HepG2 (cell line): ENCODE data around the gene OR6P1. TPM values are rescaled to one million over a fixed set of nuclear protein-coding genes. Genes with fewer than 3 reads are reported as not detected.

Experiments
- ATAC-seq: fragments of 200-7000 bp; cut with Tn5 transposase; 3 replicates; pipeline ENCODE4 v1.9.1; 2020; ENCODE audit warnings: mild to moderate bottlenecking, moderate library complexity
- BruUV-seq: library from RNA; stranded (reverse); fragments of 400-500 nt; replicated peaks from 2 replicates; lab custom pipeline; 2021; lab: Mats Ljungman, UMichigan
- CTCF ChIA-PET: fragments of 300-600 bp; formaldehyde crosslinking; extraction: SDS; loops from one replicate; lab custom pipeline; 2021; ENCODE audit warnings: low total read pairs, inconsistent platforms, low intra/inter-chr PET ratio; lab: Yijun Ruan, JAX
- POLR2A ChIA-PET: fragments of 350-600 bp; sonication (Branson Sonifier 250); formaldehyde crosslinking; loops from one replicate; lab custom pipeline; 2020; ENCODE audit warnings: antibody characterized with exemption, inconsistent platforms; lab: Yijun Ruan, JAX
- DNase-seq: peaks from one replicate; pipeline ENCODE4 v3.0.0-alpha.2; 2015; ENCODE audit warnings: low spot score
- FAIRE-seq: peaks from 3 replicates; lab custom pipeline; 2011; peaks lifted over from hg19 to GRCh38; lab: Jason Lieb, UNC
- H2AFZ ChIP-seq: one replicate; pipeline ENCODE4 v1.6.1; 2011; ENCODE audit warnings: low read length, inconsistent platforms
- H3K27ac ChIP-seq: fragments of 300-600 bp; 3 replicates; pipeline ENCODE4 v1.8.0; 2011; ENCODE audit warnings: mixed run types, mild to moderate bottlenecking, mixed read lengths, low read length, inconsistent platforms; ENCODE audit not compliant: insufficient read depth; ENCODE audit errors: extremely low read length
- H3K27me3 ChIP-seq, 2 experiments: fragments of 200-600 bp in 1 of 2; 2 replicates in 1 of 2; 3 replicates in 1 of 2; pipeline versions ENCODE4 v1.6.0 to v1.8.0; 2011; ENCODE audit warnings: low read length in 2 of 2, mild to moderate bottlenecking in 2 of 2, moderate library complexity in 2 of 2, inconsistent platforms in 1 of 2; ENCODE audit not compliant: insufficient read depth in 2 of 2, control insufficient read depth in 1 of 2
- H3K36me3 ChIP-seq, 2 experiments: fragments of 200-600 bp in 1 of 2; replicated peaks in 1 of 2; 2 replicates in 1 of 2; 3 replicates in 1 of 2; pipeline versions ENCODE4 v1.5.1 to v1.8.0; 2011; ENCODE audit warnings: low read length in 2 of 2, inconsistent platforms in 1 of 2; ENCODE audit not compliant: insufficient read depth in 2 of 2, control insufficient read depth in 1 of 2
- H3K4me1 ChIP-seq: 2 replicates; pipeline ENCODE4 v1.5.1; 2012; ENCODE audit warnings: low read length, inconsistent platforms; ENCODE audit not compliant: insufficient read depth
- H3K4me2 ChIP-seq: 2 replicates; pipeline ENCODE4 v1.6.0; 2011; ENCODE audit warnings: low read depth, low read length, inconsistent platforms
- H3K4me3 ChIP-seq, 3 experiments: fragments of 200-600 bp in 1 of 3; sonication (generic), shearing (Covaris generic) in 1 of 3; replicated peaks in 1 of 3; 2 replicates each; pipeline ENCODE4 v1.5.1; 2011 to 2016; ENCODE audit warnings: low read length in 3 of 3, inconsistent platforms in 2 of 3, low read depth in 2 of 3, mild to moderate bottlenecking in 2 of 3, control low read depth in 1 of 3, mixed read lengths in 1 of 3; ENCODE audit not compliant: insufficient read depth in 1 of 3
- H3K79me2 ChIP-seq: one replicate; pipeline ENCODE4 v1.6.1; 2011; ENCODE audit warnings: low read length, inconsistent platforms; ENCODE audit not compliant: insufficient read depth
- H3K9ac ChIP-seq: 2 replicates; pipeline ENCODE4 v1.6.0; 2011; ENCODE audit warnings: mild to moderate bottlenecking, low read depth, low read length, inconsistent platforms; ENCODE audit not compliant: insufficient read depth
- H3K9me3 ChIP-seq: 2 replicates; pipeline ENCODE4 v1.5.1; 2012; ENCODE audit warnings: mild to moderate bottlenecking, low read length
- H4K20me1 ChIP-seq: 2 replicates; pipeline ENCODE4 v1.6.0; 2011; ENCODE audit warnings: inconsistent platforms, mild to moderate bottlenecking, low read length, moderate library complexity; ENCODE audit not compliant: insufficient read depth
- AGO2 ChIP-seq: fragments of 200-400 bp; formaldehyde crosslinking; optimal IDR thresholded peaks from 2 replicates; pipeline ENCODE3; 2017; ENCODE audit warnings: mild to moderate bottlenecking, low read depth, low read length, moderate library complexity
- ATF7-NPFF ChIP-seq: sonication (generic); formaldehyde crosslinking; IDR thresholded peaks from 2 replicates; pipeline ENCODE4 v1.8.1; 2023; ENCODE audit warnings: mild to moderate bottlenecking, low read depth, missing genetic modification reagents, moderate library complexity
- BORCS8-MEF2B ChIP-seq: sonication (generic); formaldehyde crosslinking; IDR thresholded peaks from 2 replicates; pipeline ENCODE4 v1.8.0; 2022; ENCODE audit warnings: mild to moderate bottlenecking, missing genetic modification reagents
- CENPT ChIP-seq: sonication (generic); formaldehyde crosslinking; IDR thresholded peaks from 2 replicates; pipeline ENCODE4 v1.8.0; 2022; ENCODE audit warnings: low read depth, mild to moderate bottlenecking, moderate library complexity, missing genetic modification reagents
- NFIB ChIP-seq: sonication (generic); formaldehyde crosslinking; IDR thresholded peaks from 2 replicates; pipeline ENCODE4 v1.9.0; 2021; ENCODE audit warnings: missing genetic modification reagents, mild to moderate bottlenecking, borderline replicate concordance
- RFX3 ChIP-seq: IDR thresholded peaks from 2 replicates; pipeline ENCODE4 v1.6.1; 2016; ENCODE audit warnings: missing biosample characterization, missing genetic modification reagents
- SP5 ChIP-seq: IDR thresholded peaks from 2 replicates; pipeline ENCODE4 v1.6.1; 2016; ENCODE audit warnings: low read depth, borderline replicate concordance
- SRSF9 ChIP-seq: fragments of 200-400 bp; formaldehyde crosslinking; IDR thresholded peaks from 2 replicates; pipeline ENCODE4 v1.6.1; 2018; ENCODE audit warnings: borderline replicate concordance, mild to moderate bottlenecking, low read depth, low read length; ENCODE audit not compliant: insufficient read depth, poor library complexity, severe bottlenecking
- ZNF576 ChIP-seq: sonication (generic); formaldehyde crosslinking; IDR thresholded peaks from 2 replicates; pipeline ENCODE4 v1.4.0; 2020; ENCODE audit warnings: mild to moderate bottlenecking, missing genetic modification reagents
- ZNF674 ChIP-seq: sonication (generic); formaldehyde crosslinking; IDR thresholded peaks from 2 replicates; pipeline ENCODE4 v1.5.0; 2020; ENCODE audit warnings: low read depth, mild to moderate bottlenecking, missing genetic modification reagents
- ZNF780A ChIP-seq: sonication (generic); formaldehyde crosslinking; IDR thresholded peaks from 2 replicates; pipeline ENCODE4 v1.8.0; 2022; ENCODE audit warnings: mild to moderate bottlenecking, missing genetic modification reagents, moderate library complexity
- ZNF788 ChIP-seq: sonication (generic); formaldehyde crosslinking; IDR thresholded peaks from 2 replicates; pipeline ENCODE4 v1.5.0; 2020; ENCODE audit warnings: mild to moderate bottlenecking, missing genetic modification reagents, borderline replicate concordance
- WGBS: methylation state at CpG from one replicate; pipeline ENCODE4 v1.1.6; 2017; ENCODE audit warnings: low lambda C conversion rate; 5-methylcytosine and 5-hydroxymethylcytosine counted together
- in situ Hi-C: cut with HindIII; loops from 2 replicates; pipeline ENCODE4 v1.10.0; 2017; ENCODE audit warnings: low pct_unique_long_range_greater_than_20kb; ENCODE audit not compliant: extremely low pct_ligation_motif_present
- intact Hi-C: fragments of 100-400 bp; cut with micrococcal nuclease; formaldehyde crosslinking; loops from one replicate; pipeline ENCODE4 v1.10.0; 2022; ENCODE audit not compliant: unreplicated experiment
- polyA plus RNA-seq, 8 experiments: library from polyadenylated mRNA; depleted of rRNA in 3 of 8; stranded (reverse) in 7 of 8; unstranded in 1 of 8; fragments of >200 nt; fragmentation: Illumina TruSeq in 4 of 8; extraction: Trizol in 4 of 8; gene quantifications; 2 replicates each; pipeline versions ENCODE4 v1.2.1 to v1.2.3, GENCODE V29; 2011 to 2016; ENCODE audit warnings: low read depth in 4 of 8, missing spikeins in 1 of 8, mixed read lengths in 1 of 8; ENCODE audit not compliant: insufficient read depth in 1 of 8
- total RNA-seq, 5 experiments: library from RNA; depleted of rRNA; stranded (reverse); fragments of >200 nt; fragmentation: Illumina TruSeq; extraction: Trizol; gene quantifications; 2 replicates each; pipeline ENCODE4 v1.2.3, GENCODE V29; 2016; ENCODE audit warnings: low read depth in 1 of 5
- TF ChIP-seq, protein P1 (sequence below): sonication (generic); formaldehyde crosslinking; IDR thresholded peaks from 2 replicates; pipeline ENCODE4 v1.9.0; 2021; ENCODE audit warnings: missing genetic modification reagents, mild to moderate bottlenecking, borderline replicate concordance
- TF ChIP-seq, protein P2 (sequence below): sonication (generic); formaldehyde crosslinking; IDR thresholded peaks from 2 replicates; pipeline ENCODE4 v1.4.0; 2020; ENCODE audit warnings: missing genetic modification reagents, borderline replicate concordance
- TF ChIP-seq, protein P3 (sequence below): IDR thresholded peaks from 2 replicates; pipeline ENCODE4 v1.6.1; 2016; ENCODE audit warnings: missing biosample characterization, missing genetic modification reagents, low read depth

Gene OR6P1
- total and polyA plus RNA-seq, 2 of the 13 experiments (the other 11 are each of a cell fraction or from before 2014, with no cell fraction given): not detected

GRCh38 chr1:158564608-158565007 is 5.8 kb downstream of the OR6P1 start:
- intact Hi-C loops (no loop called here), in situ Hi-C loops (no loop called here)
- BruUV-seq: no TSS peak
- Histone ChIP-seq H3K36me3 (no peaks in the 10 kb centered on the region), H3K9ac (no peak overlapping the region), H4K20me1 (no peaks in the 10 kb centered on the region), H3K4me3 (no peak overlapping the region), H3K9me3 (peaks cover 48% of the 10 kb centered on the region), H3K4me1 (no peaks in the 10 kb centered on the region), H3K27ac (no peak overlapping the region), H2AFZ (no peak overlapping the region), H3K4me2 (no peak overlapping the region), H3K79me2 (no peaks in the 10 kb centered on the region), H3K27me3 (no peaks in the 10 kb centered on the region)
- TF ChIP-seq, protein P1, sequence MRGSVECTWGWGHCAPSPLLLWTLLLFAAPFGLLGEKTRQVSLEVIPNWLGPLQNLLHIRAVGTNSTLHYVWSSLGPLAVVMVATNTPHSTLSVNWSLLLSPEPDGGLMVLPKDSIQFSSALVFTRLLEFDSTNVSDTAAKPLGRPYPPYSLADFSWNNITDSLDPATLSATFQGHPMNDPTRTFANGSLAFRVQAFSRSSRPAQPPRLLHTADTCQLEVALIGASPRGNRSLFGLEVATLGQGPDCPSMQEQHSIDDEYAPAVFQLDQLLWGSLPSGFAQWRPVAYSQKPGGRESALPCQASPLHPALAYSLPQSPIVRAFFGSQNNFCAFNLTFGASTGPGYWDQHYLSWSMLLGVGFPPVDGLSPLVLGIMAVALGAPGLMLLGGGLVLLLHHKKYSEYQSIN (CRISPR knock-in tag): no peak
- TF ChIP-seq SP5 (CRISPR knock-in tag): no peak
- TF ChIP-seq, protein P2, sequence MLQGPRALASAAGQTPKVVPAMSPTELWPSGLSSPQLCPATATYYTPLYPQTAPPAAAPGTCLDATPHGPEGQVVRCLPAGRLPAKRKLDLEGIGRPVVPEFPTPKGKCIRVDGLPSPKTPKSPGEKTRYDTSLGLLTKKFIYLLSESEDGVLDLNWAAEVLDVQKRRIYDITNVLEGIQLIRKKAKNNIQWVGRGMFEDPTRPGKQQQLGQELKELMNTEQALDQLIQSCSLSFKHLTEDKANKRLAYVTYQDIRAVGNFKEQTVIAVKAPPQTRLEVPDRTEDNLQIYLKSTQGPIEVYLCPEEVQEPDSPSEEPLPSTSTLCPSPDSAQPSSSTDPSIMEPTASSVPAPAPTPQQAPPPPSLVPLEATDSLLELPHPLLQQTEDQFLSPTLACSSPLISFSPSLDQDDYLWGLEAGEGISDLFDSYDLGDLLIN: no peak
- FAIRE-seq (no peak), DNase-seq (no peak), ATAC-seq (no peak)
- CTCF ChIA-PET: no interaction called here
- WGBS: 13% methylated on average over 2 of the region's 2 CpGs
- POLR2A ChIA-PET: no interaction called here

DNA sequence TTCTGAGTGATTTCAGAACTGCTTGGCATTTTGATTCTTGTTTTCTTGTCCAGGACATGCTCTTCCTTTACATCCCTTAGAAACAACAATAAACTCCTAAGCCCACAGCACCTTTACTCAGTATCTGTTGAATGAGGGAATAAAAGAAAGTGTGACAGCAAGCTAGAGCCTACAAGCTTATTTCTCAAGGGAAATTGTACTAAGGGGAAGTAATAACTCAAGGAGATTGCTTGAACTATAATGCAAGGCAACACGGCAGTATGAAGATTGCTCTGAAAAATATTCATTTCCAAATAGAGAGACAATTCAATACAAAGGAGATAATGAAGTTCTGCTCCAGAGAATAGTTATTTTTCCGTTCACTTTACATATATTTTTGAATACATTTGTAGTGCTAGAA is 6.5 kb downstream of the OR6P1 start:
- Histone ChIP-seq H3K9me3 (peaks cover 52% of the 10 kb centered on the region), H3K79me2 (no peaks in the 10 kb centered on the region), H3K27ac (no peak overlapping the region), H3K27me3 (no peaks in the 10 kb centered on the region), H2AFZ (no peak overlapping the region), H3K4me2 (no peak overlapping the region), H3K9ac (no peak overlapping the region), H3K36me3 (no peaks in the 10 kb centered on the region), H3K4me1 (no peaks in the 10 kb centered on the region), H4K20me1 (no peaks in the 10 kb centered on the region), H3K4me3 (no peak overlapping the region)
- intact Hi-C loops: no loop called here
- ChIA-PET POLR2A (no interaction called here), CTCF (no interaction called here)
- DNase-seq (no peak), ATAC-seq (no peak), FAIRE-seq (no peak)
- BruUV-seq: no TSS peak
- TF ChIP-seq BORCS8-MEF2B (CRISPR knock-in tag): no peak
- no peak for TF ChIP-seq ZNF674 (CRISPR knock-in tag)
- no peak for TF ChIP-seq AGO2
- TF ChIP-seq NFIB (CRISPR knock-in tag): no peak
- no peak for TF ChIP-seq SRSF9
- TF ChIP-seq ZNF788 (CRISPR knock-in tag): no peak
- no peak for TF ChIP-seq RFX3
- no peak for TF ChIP-seq ZNF576 (CRISPR knock-in tag)
- no peak for TF ChIP-seq ZNF780A (CRISPR knock-in tag)
- no peak for TF ChIP-seq ATF7-NPFF (CRISPR knock-in tag)
- TF ChIP-seq, protein P3, sequence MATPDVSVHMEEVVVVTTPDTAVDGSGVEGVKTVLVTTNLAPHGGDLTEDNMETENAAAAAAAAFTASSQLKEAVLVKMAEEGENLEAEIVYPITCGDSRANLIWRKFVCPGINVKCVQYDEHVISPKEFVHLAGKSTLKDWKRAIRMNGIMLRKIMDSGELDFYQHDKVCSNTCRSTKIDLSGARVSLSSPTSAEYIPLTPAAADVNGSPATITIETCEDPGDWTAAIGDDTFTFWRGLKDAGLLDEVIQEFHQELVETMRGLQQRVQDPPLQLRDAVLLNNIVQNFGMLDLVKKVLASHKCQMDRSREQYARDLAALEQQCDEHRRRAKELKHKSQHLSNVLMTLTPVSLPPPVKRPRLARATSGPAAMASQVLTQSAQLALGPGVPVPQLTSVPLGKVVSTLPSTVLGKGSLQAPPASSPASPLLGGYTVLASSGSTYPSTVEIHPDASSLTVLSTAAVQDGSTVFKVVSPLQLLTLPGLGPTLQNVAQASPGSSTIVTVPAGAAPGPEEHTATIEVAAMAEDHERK: no peak
- TF ChIP-seq CENPT (CRISPR knock-in tag): no peak
- 4% methylated on average over 2 of the region's 2 CpGs for WGBS
- in situ Hi-C loops: no loop called here
